ENCODE data around the gene DUS2.

The DUS2 gene

GRCh38 chr16:68076560-68076959 is 53.5 kb downstream of the DUS2 start:
- Histone ChIP-seq H3K9ac (ENCODE audit: low read depth, low read length) (no peak overlapping the region), H3K79me2 (ENCODE audit: insufficient read depth, low read length) (no peaks in the 10 kb centered on the region), H2AFZ (ENCODE audit: low read depth, low read length) (no peak overlapping the region), H3K4me1 (ENCODE audit: insufficient read depth, low read length) (peaks cover 47% of the 10 kb centered on the region), H3K4me2 (ENCODE audit: insufficient read depth, low read length) (no peak overlapping the region), H4K20me1 (ENCODE audit: insufficient read depth, low read length) (no peaks in the 10 kb centered on the region), H3K4me3 (ENCODE audit: low read depth in 1 of 2, low read length in 2 of 2) (no peak overlapping the region), H3K9me3 (ENCODE audit: insufficient read depth, low read length, severe bottlenecking) (no peaks in the 10 kb centered on the region), H3K36me3 (ENCODE audit: insufficient read depth, low read length) (peaks cover 62% of the 10 kb centered on the region), H3K27ac (ENCODE audit: low read length) (peak overlapping the region; percentile 95), H3K27me3 (ENCODE audit: insufficient read depth, low read length, poor library complexity) (no peaks in the 10 kb centered on the region)
- TF ChIP-seq CTCF (IDR thresholded peaks at IDR 0.05; ENCODE audit: borderline replicate concordance, extremely low read depth, low read length, poor library complexity, severe bottlenecking) (no peak), EZH2 (IDR thresholded peaks at IDR 0.05; ENCODE audit: borderline replicate concordance, low read depth, low read length, severe bottlenecking) (no peak)
- ATAC-seq (ENCODE audit: insufficient read depth, low read depth) (no peak), DNase-seq (no peak)

- no peak overlapping the region for H2AFZ ChIP-seq (ENCODE audit: low read depth, low read length)
- H3K27me3 ChIP-seq (ENCODE audit: insufficient read depth, low read length, poor library complexity): no peaks in the 10 kb centered on the region
- peaks cover 47% of the 10 kb centered on the region for H3K4me1 ChIP-seq (ENCODE audit: insufficient read depth, low read length)
- no peaks in the 10 kb centered on the region for H4K20me1 ChIP-seq (ENCODE audit: insufficient read depth, low read length)
- no peak for ATAC-seq (ENCODE audit: insufficient read depth, low read depth)
- DNase-seq: no peak
- H3K4me2 ChIP-seq (ENCODE audit: insufficient read depth, low read length): no peak overlapping the region
- no peak overlapping the region for H3K4me3 ChIP-seq (ENCODE audit: low read depth in 1 of 2, low read length in 2 of 2)
- H3K36me3 ChIP-seq (ENCODE audit: insufficient read depth, low read length): peaks cover 50% of the 10 kb centered on the region
- TF ChIP-seq EZH2 (IDR thresholded peaks at IDR 0.05; ENCODE audit: borderline replicate concordance, low read depth, low read length, severe bottlenecking) (no peak), CTCF (IDR thresholded peaks at IDR 0.05; ENCODE audit: borderline replicate concordance, extremely low read depth, low read length, poor library complexity, severe bottlenecking) (no peak)
- no peaks in the 10 kb centered on the region for H3K9me3 ChIP-seq (ENCODE audit: insufficient read depth, low read length, severe bottlenecking)
- H3K79me2 ChIP-seq (ENCODE audit: insufficient read depth, low read length): no peaks in the 10 kb centered on the region
- H3K9ac ChIP-seq (ENCODE audit: low read depth, low read length): no peak overlapping the region
- H3K27ac ChIP-seq (ENCODE audit: low read length): peak overlapping the region; percentile 88
These were observed 55.0 kb downstream of the DUS2 start for GRCh38 chr16:68077866-68078700.

GRCh38 chr16:68078701-68079375 is 55.8 kb downstream of the DUS2 start:
- peak overlapping the region; percentile 31 for H3K9ac ChIP-seq (ENCODE audit: low read depth, low read length)
- peaks cover 49% of the 10 kb centered on the region for H3K4me1 ChIP-seq (ENCODE audit: insufficient read depth, low read length)
- no peak overlapping the region for H3K4me3 ChIP-seq (ENCODE audit: low read depth in 1 of 2, low read length in 2 of 2)
- H3K36me3 ChIP-seq (ENCODE audit: insufficient read depth, low read length): peaks cover 47% of the 10 kb centered on the region
- ATAC-seq (ENCODE audit: insufficient read depth, low read depth): no peak
- H3K79me2 ChIP-seq (ENCODE audit: insufficient read depth, low read length): no peaks in the 10 kb centered on the region
- H3K27ac ChIP-seq (ENCODE audit: low read length): peak overlapping the region; percentile 88
- no peak for TF ChIP-seq EZH2 (IDR thresholded peaks at IDR 0.05; ENCODE audit: borderline replicate concordance, low read depth, low read length, severe bottlenecking)
- TF ChIP-seq CTCF (IDR thresholded peaks at IDR 0.05; ENCODE audit: borderline replicate concordance, extremely low read depth, low read length, poor library complexity, severe bottlenecking): no peak
- no peaks in the 10 kb centered on the region for H3K9me3 ChIP-seq (ENCODE audit: insufficient read depth, low read length, severe bottlenecking)
- no peaks in the 10 kb centered on the region for H4K20me1 ChIP-seq (ENCODE audit: insufficient read depth, low read length)
- no peak overlapping the region for H3K4me2 ChIP-seq (ENCODE audit: insufficient read depth, low read length)
- no peaks in the 10 kb centered on the region for H3K27me3 ChIP-seq (ENCODE audit: insufficient read depth, low read length, poor library complexity)
- DNase-seq: no peak
- H2AFZ ChIP-seq (ENCODE audit: low read depth, low read length): no peak overlapping the region
